Thyroid gland (tissue), 4 donors: ENCODE results near the gene PIGO.

Source experiments
- POLR2A ChIP-seq, 2 donors: fragments of 450-650 bp; IDR thresholded peaks; one replicate each; pipeline ENCODE4 v1.6.1; 2017; ENCODE audit warnings: antibody characterized with exemption in 2 of 2, mild to moderate bottlenecking in 2 of 2, moderate library complexity in 1 of 2
- TF ChIP-seq, protein P1 (sequence below), 6 experiments: fragments of 200-600 bp in 3 of 6; fragments of 450-650 bp in 3 of 6; sonication (generic) in 3 of 6; IDR thresholded peaks; one replicate each; pipeline ENCODE4 v1.5.1; 2016 to 2019; ENCODE audit warnings: antibody characterized with exemption in 6 of 6, mild to moderate bottlenecking in 2 of 6, inconsistent platforms in 1 of 6, moderate library complexity in 1 of 6

GRCh38 chr9:35108946-35109575 is 12.7 kb upstream of the PIGO start:
- no peak for TF ChIP-seq POLR2A (IDR thresholded peaks at IDR 0.05)
- TF ChIP-seq, protein P1, sequence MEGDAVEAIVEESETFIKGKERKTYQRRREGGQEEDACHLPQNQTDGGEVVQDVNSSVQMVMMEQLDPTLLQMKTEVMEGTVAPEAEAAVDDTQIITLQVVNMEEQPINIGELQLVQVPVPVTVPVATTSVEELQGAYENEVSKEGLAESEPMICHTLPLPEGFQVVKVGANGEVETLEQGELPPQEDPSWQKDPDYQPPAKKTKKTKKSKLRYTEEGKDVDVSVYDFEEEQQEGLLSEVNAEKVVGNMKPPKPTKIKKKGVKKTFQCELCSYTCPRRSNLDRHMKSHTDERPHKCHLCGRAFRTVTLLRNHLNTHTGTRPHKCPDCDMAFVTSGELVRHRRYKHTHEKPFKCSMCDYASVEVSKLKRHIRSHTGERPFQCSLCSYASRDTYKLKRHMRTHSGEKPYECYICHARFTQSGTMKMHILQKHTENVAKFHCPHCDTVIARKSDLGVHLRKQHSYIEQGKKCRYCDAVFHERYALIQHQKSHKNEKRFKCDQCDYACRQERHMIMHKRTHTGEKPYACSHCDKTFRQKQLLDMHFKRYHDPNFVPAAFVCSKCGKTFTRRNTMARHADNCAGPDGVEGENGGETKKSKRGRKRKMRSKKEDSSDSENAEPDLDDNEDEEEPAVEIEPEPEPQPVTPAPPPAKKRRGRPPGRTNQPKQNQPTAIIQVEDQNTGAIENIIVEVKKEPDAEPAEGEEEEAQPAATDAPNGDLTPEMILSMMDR (IDR thresholded peaks at IDR 0.05) = no peak
